Measurements from ENCODE around the gene ZBTB7B.

Gene ZBTB7B

DNA sequence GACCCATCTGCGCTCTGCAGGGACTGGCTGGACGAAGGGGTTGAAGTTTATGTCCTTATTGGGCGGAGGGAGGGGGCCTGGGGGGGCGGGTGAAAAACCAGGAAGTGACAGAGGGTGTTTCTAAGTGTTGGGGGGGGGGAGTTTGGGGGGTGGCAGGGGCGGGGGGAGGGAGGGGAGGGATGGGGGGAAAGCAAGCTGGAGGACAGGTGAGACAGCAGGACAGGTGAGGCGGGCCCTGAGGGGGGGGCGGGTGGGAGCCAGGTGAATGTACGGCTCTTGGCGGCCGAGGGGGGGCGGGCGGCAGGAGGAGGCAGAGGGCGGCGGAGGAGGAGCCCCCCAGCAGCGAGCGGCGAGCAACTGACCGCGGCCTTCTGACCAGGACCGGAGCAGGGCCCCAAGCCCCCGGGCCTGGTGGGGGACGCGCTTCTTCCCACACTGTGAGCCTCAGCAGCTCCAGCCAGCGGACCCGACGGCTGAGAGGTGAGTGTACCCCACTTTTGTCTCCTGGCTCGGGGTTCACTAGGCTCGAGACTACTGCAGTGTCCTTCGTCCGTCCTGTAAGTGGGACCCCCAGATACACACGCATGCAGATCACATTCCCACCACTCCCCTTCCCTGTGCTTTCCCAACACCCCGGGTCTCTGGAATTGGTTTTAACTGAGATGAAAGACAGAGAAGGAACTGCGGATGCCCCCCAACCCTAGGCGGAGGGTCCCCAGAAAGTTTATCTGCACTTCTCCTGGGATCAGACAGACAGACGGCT is at the start of gene ZBTB7B:
Gene ZBTB7B, plus strand, starts transcription at position 339 of the 763 bp plus-strand sequence. CDS start 11,859 bp downstream, outside the sequence.
- no peak for DNase-seq

DNA sequence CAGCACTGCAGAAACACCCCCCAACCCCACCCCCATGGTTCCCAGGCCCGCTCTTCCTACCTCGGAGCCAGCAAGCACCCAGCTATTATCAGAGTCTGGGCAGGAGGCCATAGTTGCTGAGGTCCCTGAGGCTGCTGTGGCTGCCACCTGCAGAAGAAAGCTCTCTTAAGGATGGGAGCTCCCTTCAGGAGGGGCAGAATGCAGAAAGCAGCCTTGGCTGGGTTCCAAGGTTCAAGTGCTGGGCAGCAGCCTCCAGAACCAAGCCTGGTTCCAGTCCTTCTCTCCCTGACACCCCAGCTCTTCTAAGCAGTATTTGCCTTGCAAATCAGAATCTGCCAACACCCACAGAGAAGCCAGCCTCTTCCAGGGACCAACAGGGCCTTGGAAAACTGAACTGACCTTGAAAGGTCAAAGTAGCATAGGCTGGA is 49.0 kb upstream of the ZBTB7B start:
- DNase-seq, result no peak

- no peak for DNase-seq
These were observed 48.1 kb upstream of the ZBTB7B start for GRCh38 chr1:154954541-154954940.

DNA sequence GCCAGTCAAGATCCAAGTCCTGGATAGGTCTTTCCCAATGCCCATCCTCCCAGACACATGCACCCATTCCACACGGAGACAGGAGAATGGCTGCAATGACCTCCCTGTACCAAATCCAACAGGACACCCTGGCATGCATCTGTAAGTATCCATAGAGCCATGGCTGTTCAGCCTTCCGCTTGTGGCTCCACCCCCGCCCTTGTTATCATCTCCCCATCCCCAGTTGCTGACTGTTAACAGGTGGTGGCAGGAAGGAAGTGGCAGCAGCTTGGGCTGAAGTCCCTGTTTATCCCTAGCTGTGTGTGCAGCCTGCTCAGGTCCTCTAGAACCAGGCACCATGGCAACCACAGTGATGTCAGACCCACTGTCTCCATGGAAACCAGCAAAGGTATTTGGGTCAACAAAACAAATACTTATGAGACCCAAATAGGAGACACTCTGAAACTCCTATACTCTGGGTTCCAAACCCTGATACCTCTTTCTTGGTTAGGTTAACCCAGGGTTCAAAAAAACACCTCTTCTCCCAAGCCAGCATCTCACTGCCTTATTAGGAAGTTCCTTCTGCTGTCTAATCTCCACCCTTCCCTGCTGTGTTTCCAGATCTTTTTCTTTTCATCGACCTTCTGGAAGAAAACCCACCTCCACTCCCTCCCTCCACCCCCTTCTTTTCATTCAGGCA is 47.4 kb upstream of the ZBTB7B start:
- DNase-seq, result no peak

DNA sequence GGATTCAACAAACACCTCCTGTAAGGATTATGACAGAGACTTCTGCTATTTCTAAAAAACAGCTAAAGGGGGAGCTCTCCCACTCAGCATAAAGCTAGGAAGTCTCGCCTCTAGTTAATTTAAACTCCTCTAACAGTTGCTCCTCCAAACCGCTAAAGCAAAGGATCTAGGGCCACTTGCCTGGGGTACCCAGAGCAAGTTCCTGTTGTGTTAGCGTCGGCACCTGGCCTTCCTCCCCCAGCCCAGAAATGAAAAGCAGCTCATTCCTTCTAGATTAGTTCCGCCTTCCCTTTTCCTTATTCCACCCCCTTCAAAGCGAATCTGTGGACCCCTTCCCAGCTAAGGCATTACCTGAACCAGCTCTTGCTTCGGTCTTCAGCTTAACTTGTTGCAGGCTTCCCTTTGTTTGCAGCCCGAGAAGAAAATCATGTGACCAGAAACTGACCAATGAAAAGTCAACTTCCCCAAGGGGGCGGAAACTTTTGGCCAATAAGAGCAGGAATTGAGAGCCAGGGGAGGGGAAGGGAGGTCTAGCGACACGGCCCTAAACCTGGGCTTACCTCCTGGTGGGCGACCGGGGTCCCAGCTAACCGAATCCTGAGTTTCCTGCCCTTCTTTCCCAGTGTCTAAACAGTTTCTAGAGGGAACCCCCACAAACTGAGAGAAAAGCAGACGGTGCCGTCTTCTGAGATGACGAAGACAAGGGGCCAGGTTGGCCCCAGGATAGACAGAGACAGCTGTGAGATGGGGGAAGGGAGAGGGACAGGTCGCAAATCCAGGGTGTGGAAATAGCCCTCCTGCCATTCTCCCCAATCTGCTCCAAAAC is 46.7 kb upstream of the ZBTB7B start, which contains the start of gene PBXIP1:
Gene PBXIP1, minus strand, starts transcription at position 382 of the 826 bp plus-strand sequence. CDS start 2,378 bp downstream, outside the sequence.
- DNase-seq, result peak; percentile 74 to 83

GRCh38 chr1:154956544-154956941 is 46.1 kb upstream of the ZBTB7B start:
- DNase-seq, result no peak

DNA sequence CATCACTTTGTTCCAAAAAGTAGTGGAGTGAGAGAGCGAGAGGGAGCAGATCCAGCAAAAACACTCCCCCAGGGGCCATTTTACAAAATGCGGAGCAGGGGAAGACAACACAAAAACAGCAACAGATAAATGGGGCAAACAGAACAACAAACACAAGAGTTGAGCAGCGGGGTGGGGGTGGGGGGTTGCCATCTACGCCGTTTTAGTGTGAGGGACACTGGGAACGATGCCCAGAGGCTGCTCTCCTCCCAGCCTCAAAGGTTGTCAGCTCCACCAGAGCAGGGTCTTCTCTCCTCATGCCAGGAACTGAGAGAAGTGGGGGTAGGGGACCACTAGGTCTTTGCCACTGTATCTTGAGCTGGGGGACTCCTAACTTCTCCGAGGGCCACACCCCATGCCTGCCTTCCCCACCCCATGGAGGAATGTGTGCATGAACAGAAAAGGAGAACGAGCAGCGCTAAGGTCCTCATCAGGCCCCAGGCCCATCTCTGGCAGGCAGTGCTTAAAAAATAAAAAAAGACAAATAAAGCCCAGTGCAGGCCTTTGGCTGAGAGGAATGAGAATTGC is 45.4 kb upstream of the ZBTB7B start:
- no peak for DNase-seq

- DNase-seq, result no peak
These were observed 44.6 kb upstream of the ZBTB7B start for GRCh38 chr1:154958036-154958435.

DNA sequence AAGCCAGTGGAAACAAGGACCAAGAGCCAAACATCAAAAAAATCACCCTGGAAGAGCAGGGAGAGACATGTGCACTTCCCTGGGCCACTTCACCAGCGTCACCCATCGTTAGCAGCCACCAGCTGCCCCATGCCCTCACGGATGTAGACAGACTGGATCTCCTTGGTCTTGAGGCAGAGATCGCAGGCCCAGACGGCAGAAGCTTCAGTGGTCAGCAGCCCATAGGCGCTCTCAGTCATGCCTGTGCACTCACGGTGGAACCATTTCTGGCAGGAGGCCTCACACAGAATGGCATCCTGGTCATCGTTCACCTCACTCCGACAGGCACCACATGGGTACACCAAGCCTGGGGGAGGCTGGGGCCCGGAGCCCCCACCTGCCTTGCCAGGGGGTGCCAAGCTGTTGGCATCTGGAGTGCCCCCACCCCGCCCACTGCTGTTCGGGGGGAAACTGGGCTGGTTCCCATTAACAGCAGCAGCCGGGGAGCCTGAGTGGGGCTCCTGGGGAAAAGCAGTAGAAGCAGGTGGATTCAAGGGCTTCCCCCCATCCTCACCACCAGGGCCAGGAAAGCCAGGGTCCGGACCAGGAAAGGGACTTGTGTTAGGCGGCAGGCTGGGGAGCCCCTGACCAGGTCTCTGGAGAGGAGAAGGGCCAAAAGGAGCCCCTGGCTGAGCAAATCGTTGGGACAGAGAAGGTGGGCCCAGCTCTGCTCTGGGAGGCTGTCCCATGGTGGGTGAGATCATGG is 43.7 kb upstream of the ZBTB7B start:
- no peak for DNase-seq

DNA sequence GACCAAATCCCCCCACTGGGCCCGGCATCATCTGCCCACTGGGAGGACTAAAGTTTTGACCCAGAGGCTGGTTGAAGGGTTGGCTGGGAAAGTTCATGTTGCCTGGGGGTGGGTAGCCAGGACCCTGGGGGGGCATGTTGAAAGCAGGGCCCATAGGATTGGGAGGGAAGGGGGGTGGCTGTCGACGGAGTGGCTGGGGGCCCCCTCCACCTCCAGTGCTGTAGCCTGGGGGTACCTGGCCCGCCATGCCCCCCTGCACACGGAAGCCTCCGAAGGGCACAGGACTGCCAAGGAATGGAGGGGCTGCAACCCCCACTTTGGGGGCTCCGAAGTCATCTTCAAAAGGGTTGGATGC is 43.2 kb upstream of the ZBTB7B start:
- DNase-seq, result no peak

DNA sequence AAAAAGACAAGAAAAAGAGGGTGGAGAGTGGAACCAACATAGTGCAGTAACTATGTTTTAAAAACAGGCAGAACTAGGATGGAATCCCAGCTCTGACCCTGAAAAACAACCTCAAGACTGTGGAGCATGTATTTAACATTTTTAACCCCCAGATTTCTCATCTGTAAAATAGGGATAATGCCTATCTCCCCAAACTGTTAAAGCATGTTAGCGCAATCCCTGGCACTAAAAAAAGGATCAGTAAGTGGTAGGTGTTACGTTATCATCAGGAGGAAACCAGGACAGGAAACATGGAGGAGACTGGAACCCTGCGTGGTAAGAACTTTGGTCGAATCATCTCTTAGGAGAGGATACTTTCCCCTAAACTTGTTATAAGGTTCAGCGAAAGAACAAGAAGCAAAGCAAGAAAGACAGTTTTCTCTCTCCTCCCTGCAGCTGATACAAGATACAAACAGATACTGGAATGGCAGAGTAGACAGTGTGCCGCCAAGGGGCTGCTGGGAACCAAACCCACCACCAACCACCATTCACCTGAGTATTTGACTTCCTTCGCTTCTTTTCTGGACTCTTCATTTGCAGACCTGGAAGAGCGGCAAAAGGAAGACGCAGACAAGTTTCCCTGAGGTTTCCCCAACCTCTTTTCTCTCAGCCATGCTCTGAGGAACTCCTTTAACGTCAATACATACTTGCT is 42.0 kb upstream of the ZBTB7B start:
- no peak for DNase-seq

DNA sequence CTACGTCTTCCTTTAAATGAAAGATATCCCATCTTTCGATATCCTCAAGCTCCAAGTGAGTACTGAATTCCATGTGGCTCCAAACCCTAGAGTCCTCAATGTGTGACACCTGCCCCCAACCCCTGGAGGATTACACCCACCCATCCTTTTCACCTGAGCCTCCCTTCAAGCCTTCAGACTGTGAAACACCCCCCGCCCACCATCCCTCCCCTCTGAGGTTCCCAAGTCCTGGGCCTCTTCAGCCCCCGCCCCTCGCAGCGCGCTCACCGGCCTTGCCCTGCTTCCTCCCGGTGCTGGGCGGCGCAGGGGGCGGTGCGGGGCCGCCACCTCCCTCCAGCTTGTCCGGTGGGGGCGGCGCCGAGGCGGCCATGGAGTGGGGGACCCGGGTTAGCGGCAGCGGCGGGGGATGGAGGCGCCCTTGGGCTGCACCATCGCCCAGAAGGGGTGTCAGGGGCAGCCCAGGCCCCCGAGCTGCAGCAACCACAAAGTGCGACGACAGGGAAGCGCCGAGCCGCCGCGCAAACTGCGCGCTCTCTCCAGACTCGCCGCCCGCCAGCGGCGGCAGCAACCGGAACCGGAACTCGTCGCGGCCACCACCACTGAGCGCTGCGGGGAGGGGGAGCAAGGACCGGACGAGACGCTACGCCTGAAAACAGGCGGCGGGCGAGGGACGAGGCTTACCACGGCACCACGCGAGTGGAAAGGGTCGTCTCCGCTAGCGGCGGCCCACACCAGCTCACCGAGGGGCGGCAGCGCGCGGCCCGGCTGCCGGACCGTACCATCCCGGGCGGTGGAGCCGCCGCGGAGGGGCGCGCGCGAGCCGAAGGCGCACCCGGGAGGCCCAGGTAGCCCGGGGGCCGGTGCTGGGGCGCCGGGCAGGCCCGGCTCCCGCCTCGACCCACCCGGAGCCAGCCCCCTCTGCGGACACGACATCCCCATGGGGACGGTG is 41.1 kb upstream of the ZBTB7B start, which contains the start of gene PYGO2:
Gene PYGO2, minus strand, starts transcription at position 576 of the 949 bp plus-strand sequence. Its CDS starts 206 bp downstream, at position 370.
- peak; percentile 44 to 75 for DNase-seq

GRCh38 chr1:154962156-154962749 is 40.3 kb upstream of the ZBTB7B start:
- no peak for DNase-seq

GRCh38 chr1:154962795-154963330 is 39.7 kb upstream of the ZBTB7B start:
- DNase-seq, result no peak

GRCh38 chr1:154963643-154964042 is 39.0 kb upstream of the ZBTB7B start:
- no peak for DNase-seq

- no peak for DNase-seq
These were observed 38.2 kb upstream of the ZBTB7B start for GRCh38 chr1:154964359-154964758.

- no peak for DNase-seq
These were observed 36.5 kb upstream of the ZBTB7B start for GRCh38 chr1:154966111-154966510.

DNA sequence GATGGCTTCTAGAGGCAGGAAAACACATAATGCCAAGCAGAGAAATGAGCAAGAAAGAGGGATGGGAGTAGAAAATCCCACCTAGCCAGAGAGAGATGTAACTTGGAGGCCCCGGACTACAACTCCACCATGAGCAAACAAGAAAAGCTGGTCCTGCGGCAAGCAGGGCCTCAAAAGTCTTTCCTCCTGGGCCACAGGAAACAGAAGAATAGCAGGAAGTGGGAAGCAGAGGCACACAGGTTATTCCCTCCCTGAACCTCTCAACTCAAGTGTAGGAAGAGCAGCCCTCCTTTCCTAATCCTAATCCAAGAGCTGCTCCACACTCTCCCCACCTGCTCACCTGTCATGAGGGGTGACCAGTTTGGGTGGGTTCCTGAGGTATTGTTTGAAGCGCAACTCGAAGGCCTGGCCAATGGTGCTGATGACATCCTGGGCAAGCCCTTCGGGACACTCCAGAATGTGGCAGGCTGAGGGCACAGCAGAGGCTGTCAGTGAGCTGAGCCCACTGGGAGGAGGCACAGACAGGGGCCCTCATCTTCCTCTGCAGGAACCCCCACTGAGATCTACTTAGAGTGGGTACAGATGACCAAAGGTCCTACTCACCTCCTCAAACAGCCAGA is 35.2 kb upstream of the ZBTB7B start:
- DNase-seq, result no peak

DNA sequence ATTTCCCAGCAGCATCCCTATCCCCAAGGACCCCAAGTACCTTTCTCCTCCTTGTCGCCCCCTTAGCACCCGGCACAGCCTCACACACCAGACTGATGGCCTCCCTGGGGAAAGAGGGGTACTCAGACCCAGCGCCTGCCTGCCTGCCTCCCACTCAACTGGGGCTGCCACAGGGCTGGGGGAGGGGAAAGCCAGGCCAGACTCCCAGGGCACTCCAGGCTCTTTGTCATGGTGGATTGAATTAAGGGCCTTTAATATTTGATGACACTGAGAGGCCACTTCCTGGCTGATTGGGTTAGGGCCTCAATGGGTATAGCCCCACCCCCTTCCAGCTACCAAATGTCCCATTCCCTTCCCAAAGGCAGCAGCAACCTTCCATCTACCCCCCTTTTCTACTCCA is 33.9 kb upstream of the ZBTB7B start:
- no peak for DNase-seq

Data from NCI-H1930 (cell line).